ENCODE measurements around the gene ANXA4.
A peak's percentile ranks its signal among the peaks of the same experiment; 100 is the strongest.
"Not testable (repeated sequence)": the region's sequence is repeated elsewhere in the genome, so short reads cannot be mapped to it uniquely, and the experiment has no call there.

Gene ANXA4

DNA sequence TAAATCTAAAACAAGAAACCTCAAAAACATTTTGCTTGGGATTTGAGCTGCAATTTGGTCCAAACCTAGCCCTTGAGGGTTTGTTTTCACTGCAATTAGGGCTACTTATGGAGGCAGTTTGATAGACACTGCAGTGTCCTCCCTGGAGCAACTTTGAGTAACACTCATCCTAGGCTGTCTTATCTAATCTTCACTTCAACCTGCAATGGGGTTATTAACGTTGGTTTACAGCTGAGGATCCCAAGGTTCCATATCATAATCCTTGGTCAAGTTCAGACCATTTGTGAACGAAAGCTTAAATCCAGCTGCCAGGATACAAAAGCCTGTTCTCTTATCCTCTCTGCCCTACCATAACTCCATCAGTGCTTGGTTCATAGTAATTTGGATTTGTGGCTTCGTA, 2.5 kb downstream of the ANXA4 start:
- TF ChIP-seq TAF1 (IDR thresholded peaks at IDR 0.05; ENCODE audit: low read depth, low read length): no peak
- no peak for TF ChIP-seq SPI1 (IDR thresholded peaks at IDR 0.05; ENCODE audit: low read depth, low read length)
- TF ChIP-seq POU2F2 (IDR thresholded peaks at IDR 0.05; ENCODE audit: low read depth, low read length): no peak
- no peak for TF ChIP-seq POLR2A (IDR thresholded peaks at IDR 0.05; ENCODE audit: low read depth, low read length)
- TF ChIP-seq PAX5 (IDR thresholded peaks at IDR 0.05; ENCODE audit: insufficient read depth, low read length, severe bottlenecking): no peak
- FAIRE-seq (no peak), DNase-seq (ENCODE audit: insufficient read length, low spot score) (no peak)

DNA sequence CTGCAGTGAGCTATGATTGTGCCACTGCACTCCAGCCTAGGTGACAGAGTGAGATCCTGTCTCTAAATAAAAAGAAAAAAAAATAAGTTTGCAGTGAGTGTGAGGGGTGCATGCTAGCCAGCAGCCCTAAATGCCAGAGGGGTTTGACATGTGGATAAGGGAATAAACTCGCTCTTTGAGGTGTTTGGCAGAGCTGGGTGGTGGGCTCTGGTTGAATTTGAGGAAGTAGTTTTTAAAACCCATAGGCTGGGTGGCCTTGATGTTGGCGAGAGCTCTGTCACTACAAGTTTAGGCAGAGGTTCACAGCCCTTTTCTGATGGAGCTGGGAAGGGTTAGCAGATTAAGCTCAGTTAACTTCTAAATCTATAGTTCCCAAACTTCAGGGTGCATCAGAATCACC, 3.1 kb downstream of the ANXA4 start:
- DNase-seq (ENCODE audit: insufficient read length, low spot score) (no peak), FAIRE-seq (no peak)
- TF ChIP-seq SPI1 (IDR thresholded peaks at IDR 0.05; ENCODE audit: low read depth, low read length): no peak
- no peak for TF ChIP-seq POLR2A (IDR thresholded peaks at IDR 0.05; ENCODE audit: low read depth, low read length)

DNA sequence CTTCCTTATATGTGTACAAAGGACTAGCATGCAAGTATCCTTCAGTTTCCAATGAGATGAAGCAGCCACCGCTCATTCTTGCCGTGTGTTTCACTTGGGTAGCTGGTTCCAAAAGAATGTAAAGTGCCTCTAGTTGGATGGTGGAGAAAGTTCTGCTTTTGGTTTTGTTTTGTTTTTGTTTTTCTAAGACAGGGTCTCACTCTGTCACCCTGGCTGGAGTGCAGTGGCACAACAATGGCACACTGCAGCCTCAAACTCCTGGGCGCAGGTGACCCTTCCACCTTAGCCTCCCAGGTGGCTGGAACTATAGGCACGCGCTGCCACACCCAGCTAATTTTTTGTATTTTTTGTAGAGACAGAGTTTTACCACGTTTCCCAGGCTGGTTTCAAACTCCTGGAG, 8.3 kb downstream of the ANXA4 start:
- TF ChIP-seq POU2F2 (IDR thresholded peaks at IDR 0.05; ENCODE audit: low read depth, low read length) (no peak), PAX5 (IDR thresholded peaks at IDR 0.05; ENCODE audit: insufficient read depth, low read length, severe bottlenecking) (no peak), SPI1 (IDR thresholded peaks at IDR 0.05; ENCODE audit: low read depth, low read length) (no peak), POLR2AphosphoS5 (IDR thresholded peaks at IDR 0.05; ENCODE audit: low read depth, low read length) (no peak), POLR2A (IDR thresholded peaks at IDR 0.05; ENCODE audit: low read depth, low read length) (no peak)
- DNase-seq (ENCODE audit: insufficient read length, low spot score): no peak
- FAIRE-seq: no peak

GRCh38 chr2:69753659-69754363, 11.9 kb downstream of the ANXA4 start:
- no peak for FAIRE-seq
- no peak for TF ChIP-seq POLR2AphosphoS5 (IDR thresholded peaks at IDR 0.05; ENCODE audit: low read depth, low read length)
- TF ChIP-seq POU2F2 (IDR thresholded peaks at IDR 0.05; ENCODE audit: low read depth, low read length): no peak
- TF ChIP-seq PAX5 (IDR thresholded peaks at IDR 0.05; ENCODE audit: insufficient read depth, low read length, severe bottlenecking): no peak
- DNase-seq (ENCODE audit: insufficient read length, low spot score): no peak

- no peak for FAIRE-seq
- no peak for DNase-seq (ENCODE audit: insufficient read length, low spot score)
- TF ChIP-seq POLR2A (IDR thresholded peaks at IDR 0.05; ENCODE audit: low read depth, low read length) (no peak), POLR2AphosphoS5 (IDR thresholded peaks at IDR 0.05; ENCODE audit: low read depth, low read length) (no peak), PAX5 (IDR thresholded peaks at IDR 0.05; ENCODE audit: insufficient read depth, low read length, severe bottlenecking) (no peak), SPI1 (IDR thresholded peaks at IDR 0.05; ENCODE audit: low read depth, low read length) (no peak), POU2F2 (IDR thresholded peaks at IDR 0.05; ENCODE audit: low read depth, low read length) (no peak), TAF1 (IDR thresholded peaks at IDR 0.05; ENCODE audit: low read depth, low read length) (no peak)
Observed at GRCh38 chr2:69754633-69755032, 12.7 kb downstream of the ANXA4 start.

GRCh38 chr2:69755862-69756467, 14.0 kb downstream of the ANXA4 start:
- DNase-seq (ENCODE audit: insufficient read length, low spot score) (no peak), FAIRE-seq (peak; percentile 87)
- no peak for TF ChIP-seq POLR2AphosphoS5 (IDR thresholded peaks at IDR 0.05; ENCODE audit: low read depth, low read length)
- no peak for TF ChIP-seq SPI1 (IDR thresholded peaks at IDR 0.05; ENCODE audit: low read depth, low read length)
- no peak for TF ChIP-seq PAX5 (IDR thresholded peaks at IDR 0.05; ENCODE audit: insufficient read depth, low read length, severe bottlenecking)
- TF ChIP-seq TAF1 (IDR thresholded peaks at IDR 0.05; ENCODE audit: low read depth, low read length): no peak
- no peak for TF ChIP-seq POU2F2 (IDR thresholded peaks at IDR 0.05; ENCODE audit: low read depth, low read length)
- TF ChIP-seq POLR2A (IDR thresholded peaks at IDR 0.05; ENCODE audit: low read depth, low read length): no peak

GRCh38 chr2:69762025-69762424, 20.1 kb downstream of the ANXA4 start:
- DNase-seq (ENCODE audit: insufficient read length, low spot score) (no peak), FAIRE-seq (no peak)
- no peak for TF ChIP-seq SPI1 (IDR thresholded peaks at IDR 0.05; ENCODE audit: low read depth, low read length)
- no peak for TF ChIP-seq PAX5 (IDR thresholded peaks at IDR 0.05; ENCODE audit: insufficient read depth, low read length, severe bottlenecking)
- no peak for TF ChIP-seq POLR2A (IDR thresholded peaks at IDR 0.05; ENCODE audit: low read depth, low read length)

GRCh38 chr2:69762513-69763494, 20.9 kb downstream of the ANXA4 start:
- peak; percentile 76 for FAIRE-seq
- TF ChIP-seq SPI1 (IDR thresholded peaks at IDR 0.05; ENCODE audit: low read depth, low read length): peak; percentile 98
- TF ChIP-seq TAF1 (IDR thresholded peaks at IDR 0.05; ENCODE audit: low read depth, low read length): no peak
- TF ChIP-seq PAX5 (IDR thresholded peaks at IDR 0.05; ENCODE audit: insufficient read depth, low read length, severe bottlenecking): no peak
- no peak for DNase-seq (ENCODE audit: insufficient read length, low spot score)

DNA sequence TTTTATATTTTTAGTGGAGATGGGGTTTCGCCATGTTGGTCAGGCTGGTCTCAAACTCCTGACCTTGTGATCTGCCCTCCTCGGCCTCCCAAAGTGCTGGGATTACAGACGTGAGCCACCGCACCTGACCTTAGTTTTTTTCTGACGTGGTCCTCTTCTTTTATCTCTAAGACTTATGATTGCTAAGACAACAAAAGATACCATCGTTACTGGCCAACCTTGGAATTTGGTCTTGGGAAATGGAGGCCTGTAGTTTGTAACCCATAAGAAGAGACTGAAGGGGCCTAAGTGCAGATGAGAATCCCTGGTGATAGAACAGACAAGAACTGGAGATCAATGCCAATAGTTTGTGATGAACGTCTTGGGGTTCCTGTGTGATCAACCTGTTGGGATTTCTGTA, 21.9 kb downstream of the ANXA4 start:
- not testable (repeated sequence) for FAIRE-seq; DNase-seq (ENCODE audit: insufficient read length, low spot score)
